Activated T-helper 1 cell treated with anti-CD3 and anti-CD28 coated beads, Interleukin-12 subunit alpha, Interleukin-12 subunit beta, Interleukin-2, Interleukin-4 antibody, amounts not matched to agents 30 ng/mL and 10 ng/mL and 1 ng/mL, durations not matched to agents 14 hours and 24 hours and 36 hours (primary cell): ENCODE results near the gene UTP3. TPM values are rescaled to one million over a fixed set of nuclear protein-coding genes. Genes with fewer than 3 reads are reported as not detected.
A peak's percentile ranks its signal among the peaks of the same experiment; 100 is the strongest.
"Not testable (repeated sequence)": the region's sequence is repeated elsewhere in the genome, so short reads cannot be mapped to it uniquely, and the experiment has no call there.

Source experiments
- DNase-seq: peaks from one replicate; pipeline ENCODE4 v3.0.0; 2021; ENCODE audit warnings: low spot score
- H3K27ac Mint-ChIP-seq: one replicate; pipeline ENCODE4 v1.8.0; 2021; ENCODE audit warnings: mild to moderate bottlenecking, mixed read lengths
- H3K27me3 Mint-ChIP-seq: one replicate; pipeline ENCODE4 v1.8.0; 2022; ENCODE audit warnings: mild to moderate bottlenecking, moderate library complexity, mixed read lengths; ENCODE audit not compliant: insufficient read depth
- H3K36me3 Mint-ChIP-seq: one replicate; pipeline ENCODE4 v1.8.0; 2021; ENCODE audit warnings: low read depth, mixed read lengths
- H3K4me1 Mint-ChIP-seq: one replicate; pipeline ENCODE4 v1.8.0; 2021; ENCODE audit warnings: low read depth, mixed read lengths
- H3K4me3 Mint-ChIP-seq: one replicate; pipeline ENCODE4 v1.8.0; 2021; ENCODE audit warnings: mild to moderate bottlenecking, moderate library complexity, mixed read lengths
- H3K9me3 Mint-ChIP-seq: one replicate; pipeline ENCODE4 v1.8.0; 2021; ENCODE audit warnings: mixed read lengths
- intact Hi-C: fragments of 100-400 bp; cut with micrococcal nuclease; formaldehyde crosslinking; loops from one replicate; pipeline ENCODE4 v1.15.1; 2024
- total RNA-seq: library from RNA; stranded (reverse); gene quantifications from 2 replicates; pipeline ENCODE4 v1.2.3, GENCODE V29; 2022

The UTP3 gene
- 51.5 and 52.8 TPM in 2 replicates for total RNA-seq

DNA sequence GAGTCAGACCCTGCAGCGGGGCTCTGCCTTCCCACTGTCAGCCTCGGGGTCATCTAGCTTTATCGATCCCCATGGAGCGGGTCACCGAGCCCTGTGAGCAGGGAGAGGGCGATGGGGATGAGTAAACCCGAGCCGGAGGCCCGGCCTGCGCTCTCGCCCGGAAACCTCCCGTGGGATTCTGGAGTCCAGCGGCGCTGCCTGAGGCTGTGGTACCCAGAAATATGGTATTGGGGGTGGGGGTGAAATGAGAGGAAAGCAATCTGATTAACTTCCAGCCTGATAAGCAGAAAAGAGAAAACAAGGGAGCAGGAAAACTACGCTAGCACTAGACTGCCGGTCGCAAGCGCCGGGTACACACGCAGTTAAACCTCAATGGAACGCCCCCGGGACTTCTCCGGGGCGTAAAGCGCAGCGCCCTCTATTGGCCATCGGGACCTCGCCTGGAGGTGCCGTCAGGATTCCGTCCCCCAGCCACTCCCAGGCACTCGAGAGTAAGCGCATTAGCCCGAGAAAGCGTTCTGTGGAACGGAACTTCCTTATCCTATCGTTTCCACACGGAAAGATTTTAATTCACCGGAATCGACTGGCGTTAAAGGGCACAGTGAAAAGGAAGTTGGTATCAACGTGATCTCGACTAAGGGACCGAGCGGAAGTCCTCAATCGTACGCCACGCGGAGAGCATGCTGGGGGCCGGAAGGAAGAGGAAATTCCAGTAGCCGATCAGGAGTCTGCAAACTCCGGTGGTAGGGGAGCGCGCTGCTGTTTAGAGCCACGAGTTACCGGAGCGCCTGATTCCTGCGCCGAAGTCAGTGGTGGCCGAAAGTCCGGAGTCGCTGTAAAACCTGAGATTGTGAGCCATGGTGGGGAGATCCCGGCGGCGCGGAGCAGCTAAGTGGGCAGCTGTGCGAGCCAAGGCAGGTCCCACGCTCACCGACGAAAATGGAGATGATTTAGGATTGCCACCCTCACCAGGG, at the start of gene UTP3:
Gene UTP3 (plus strand): TSS at position 712 of the 974 bp plus-strand sequence. CDS start 146 bp downstream, at position 858.
- H3K9me3 Mint-ChIP-seq, result no peaks in the 10 kb centered on the region
- peaks cover 33% of the 10 kb centered on the region for H3K4me1 Mint-ChIP-seq
- peaks cover 28% of the 10 kb centered on the region for H3K36me3 Mint-ChIP-seq
- H3K27ac Mint-ChIP-seq, result peak within 1 kb of the TSS; percentile 98
- peaks cover 2% of the 10 kb centered on the region for H3K27me3 Mint-ChIP-seq
- intact Hi-C loops, result loop anchor here (1.0 to 2.0 kb wide), 10 partner anchors 17 to 319 kb away; partner anchors contain the start of genes DCK, GRSF1 and MOB1B
- DNase-seq, result peak; percentile 88
- H3K4me3 Mint-ChIP-seq, result peak within 1 kb of the TSS; percentile 99

DNA sequence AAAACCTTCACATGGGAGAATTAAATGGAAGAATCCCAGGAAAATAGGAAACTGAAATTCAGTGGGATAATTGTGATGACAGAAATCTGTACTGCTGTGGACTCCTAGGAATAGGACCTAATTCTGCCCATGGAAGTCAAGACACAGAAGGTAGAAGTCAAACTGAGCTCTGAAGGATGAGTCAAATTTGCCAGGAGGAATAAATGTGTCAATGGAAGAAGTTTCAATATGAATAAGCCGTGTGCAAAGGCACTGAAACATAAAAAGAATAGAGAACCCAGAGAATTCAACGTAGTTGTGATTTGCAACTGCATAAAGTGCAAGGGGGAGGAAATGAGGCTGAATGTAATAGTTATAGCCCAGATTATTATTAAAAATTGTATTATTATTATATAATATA, 48.1 kb upstream of the UTP3 start:
- peak overlapping the region; percentile 74 for H3K27ac Mint-ChIP-seq
- H3K36me3 Mint-ChIP-seq, result no peaks in the 10 kb centered on the region
- no peak for DNase-seq
- H3K27me3 Mint-ChIP-seq, result peaks cover 2% of the 10 kb centered on the region
- peaks cover 6% of the 10 kb centered on the region for H3K4me1 Mint-ChIP-seq
- intact Hi-C loops, result no loop called here
- H3K9me3 Mint-ChIP-seq, result no peaks in the 10 kb centered on the region
- H3K4me3 Mint-ChIP-seq, result no peak overlapping the region

- H3K9me3 Mint-ChIP-seq, H3K4me1 Mint-ChIP-seq, H3K27ac Mint-ChIP-seq, DNase-seq, H3K4me3 Mint-ChIP-seq, H3K36me3 Mint-ChIP-seq: not testable (repeated sequence)
- intact Hi-C loops, result loop anchor here (10.0 kb wide), 1 partner anchor 534 kb away; no protein-coding TSS in a partner anchor
- peaks cover 17% of the 10 kb centered on the region for H3K27me3 Mint-ChIP-seq
Observed at GRCh38 chr4:70650741-70651140, 37.6 kb upstream of the UTP3 start.

GRCh38 chr4:70651864-70652506, 36.3 kb upstream of the UTP3 start:
- Mint-ChIP-seq H3K4me3 (no peak overlapping the region), H3K4me1 (peaks cover 4% of the 10 kb centered on the region), H3K27me3 (peaks cover 14% of the 10 kb centered on the region), H3K36me3 (no peaks in the 10 kb centered on the region), H3K9me3 (no peaks in the 10 kb centered on the region), H3K27ac (no peak overlapping the region)
- no peak for DNase-seq
- intact Hi-C loops, result loop anchor here (1.0 to 10.0 kb wide), 4 partner anchors 36 to 1061 kb away; partner anchors contain the start of gene UTP3

GRCh38 chr4:70654605-70655011, 33.7 kb upstream of the UTP3 start:
- no peaks in the 10 kb centered on the region for H3K9me3 Mint-ChIP-seq
- no peak overlapping the region for H3K4me3 Mint-ChIP-seq
- no peaks in the 10 kb centered on the region for H3K36me3 Mint-ChIP-seq
- H3K27ac Mint-ChIP-seq, result no peak overlapping the region
- peaks cover 17% of the 10 kb centered on the region for H3K27me3 Mint-ChIP-seq
- intact Hi-C loops, result loop anchor here (10.0 kb wide), 1 partner anchor 530 kb away; no protein-coding TSS in a partner anchor
- H3K4me1 Mint-ChIP-seq, result peaks cover 4% of the 10 kb centered on the region
- DNase-seq, result no peak

DNA sequence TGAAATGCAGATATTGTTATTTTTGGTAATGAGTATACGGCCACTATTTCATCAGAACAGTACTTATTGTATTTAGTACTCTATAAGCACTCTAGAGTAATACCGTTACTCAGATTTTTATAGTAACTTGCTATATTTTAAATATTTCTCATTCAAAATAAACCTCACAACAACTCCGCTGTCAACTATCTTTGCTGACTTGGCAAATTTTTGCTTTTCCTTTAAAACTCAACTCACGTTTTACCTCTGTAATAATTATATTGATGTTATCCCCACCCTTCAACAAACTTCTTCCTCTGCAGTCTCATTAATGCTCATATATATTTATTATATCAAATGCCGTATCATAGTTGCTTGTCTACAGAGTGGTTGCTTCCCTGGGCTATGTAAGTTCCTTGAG, 31.0 kb upstream of the UTP3 start:
- H3K4me1 Mint-ChIP-seq, result peaks cover 12% of the 10 kb centered on the region
- H3K27me3 Mint-ChIP-seq, result peaks cover 17% of the 10 kb centered on the region
- DNase-seq, result no peak
- H3K27ac Mint-ChIP-seq, result no peak overlapping the region
- intact Hi-C loops, result loop anchor here (10.0 kb wide), 1 partner anchor 527 kb away; no protein-coding TSS in a partner anchor
- no peaks in the 10 kb centered on the region for H3K36me3 Mint-ChIP-seq
- no peaks in the 10 kb centered on the region for H3K9me3 Mint-ChIP-seq
- no peak overlapping the region for H3K4me3 Mint-ChIP-seq

- H3K36me3 Mint-ChIP-seq, result no peaks in the 10 kb centered on the region
- H3K27me3 Mint-ChIP-seq, result peaks cover 19% of the 10 kb centered on the region
- H3K4me1 Mint-ChIP-seq, result peaks cover 12% of the 10 kb centered on the region
- no peaks in the 10 kb centered on the region for H3K9me3 Mint-ChIP-seq
- H3K4me3 Mint-ChIP-seq, result no peak overlapping the region
- intact Hi-C loops, result loop anchor here (10.0 kb wide), 1 partner anchor 526 kb away; no protein-coding TSS in a partner anchor
- H3K27ac Mint-ChIP-seq, result no peak overlapping the region
- no peak for DNase-seq
Observed at GRCh38 chr4:70658418-70658817, 29.9 kb upstream of the UTP3 start.

DNA sequence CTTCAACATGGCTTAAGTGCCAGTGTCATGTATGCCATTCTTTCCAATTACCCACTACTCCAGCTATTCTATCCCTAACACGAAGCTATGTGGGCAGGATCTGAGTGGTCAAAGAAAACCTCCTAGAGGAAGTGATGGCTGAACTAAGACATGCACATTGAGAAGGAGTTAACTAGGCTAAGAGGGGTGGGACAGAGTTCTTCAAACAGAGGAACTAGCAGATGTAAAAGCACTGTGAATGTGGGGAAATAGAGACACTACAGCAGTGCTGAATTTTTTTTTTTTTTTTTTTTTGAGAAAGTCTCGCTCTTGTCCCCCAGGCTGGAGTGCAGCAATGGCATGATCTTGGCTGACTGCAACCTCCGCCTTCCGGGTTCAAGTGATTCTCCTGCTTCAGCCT, 28.2 kb upstream of the UTP3 start:
- no peak for DNase-seq
- Mint-ChIP-seq H3K27ac (no peak overlapping the region), H3K4me1 (peaks cover 12% of the 10 kb centered on the region), H3K4me3 (no peak overlapping the region), H3K27me3 (peaks cover 8% of the 10 kb centered on the region), H3K36me3 (no peaks in the 10 kb centered on the region), H3K9me3 (no peaks in the 10 kb centered on the region)
- intact Hi-C loops, result no loop called here

GRCh38 chr4:70661309-70661922, 26.9 kb upstream of the UTP3 start:
- DNase-seq, H3K9me3 Mint-ChIP-seq, intact Hi-C loops, H3K4me3 Mint-ChIP-seq, H3K27ac Mint-ChIP-seq, H3K36me3 Mint-ChIP-seq, H3K27me3 Mint-ChIP-seq: not testable (repeated sequence)
- peaks cover 12% of the 10 kb centered on the region for H3K4me1 Mint-ChIP-seq

GRCh38 chr4:70666369-70666768, 22.0 kb upstream of the UTP3 start, which contains the start of gene JCHAIN:
JCHAIN (minus strand) TSS chr4:70666508; CDS start chr4:70666490, 18 bp downstream.
- no peak within 1 kb of the TSS for H3K4me3 Mint-ChIP-seq
- H3K36me3 Mint-ChIP-seq, result no peaks in the 10 kb centered on the region
- no peak for DNase-seq
- peaks cover 4% of the 10 kb centered on the region for H3K27me3 Mint-ChIP-seq
- H3K9me3 Mint-ChIP-seq, result no peaks in the 10 kb centered on the region
- H3K27ac Mint-ChIP-seq, result no peak within 1 kb of the TSS
- H3K4me1 Mint-ChIP-seq, result peaks cover 7% of the 10 kb centered on the region
- intact Hi-C loops, result no loop called here

DNA sequence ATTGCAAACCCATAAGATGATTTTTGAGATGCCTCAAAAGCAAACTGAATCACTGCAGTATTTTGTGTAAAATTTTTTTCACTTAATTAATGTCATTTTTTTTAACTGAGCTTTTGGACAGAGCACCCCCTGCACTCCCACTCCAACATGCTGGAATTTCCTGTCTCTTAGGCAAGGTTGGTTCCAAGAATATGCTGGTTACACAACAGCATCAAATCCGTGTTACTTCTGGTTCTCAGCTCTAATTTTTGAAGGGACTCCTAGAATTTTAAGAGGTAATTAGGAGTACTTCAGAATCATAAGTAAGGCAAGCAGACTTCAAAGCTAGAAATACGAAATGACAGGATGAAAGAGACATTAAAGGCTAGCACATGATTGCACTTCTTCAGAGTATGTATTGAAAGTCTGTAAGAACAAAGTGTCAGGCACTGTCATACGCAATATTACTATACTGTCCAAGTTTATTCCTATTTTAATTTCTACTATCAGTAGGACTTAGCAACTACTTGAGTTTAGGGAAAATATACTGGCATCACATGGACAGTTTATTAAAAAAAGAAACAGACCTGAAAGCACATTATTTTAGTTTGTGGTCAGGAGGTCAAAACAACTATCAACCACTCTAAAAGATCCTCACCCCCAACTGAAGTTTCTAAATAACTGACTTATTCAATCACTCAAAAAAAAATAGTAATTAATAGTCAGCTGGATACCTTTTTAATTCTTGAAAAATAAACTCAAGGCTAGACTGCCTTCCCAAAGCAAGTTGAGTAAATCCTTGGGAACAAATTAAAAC, 20.4 kb upstream of the UTP3 start:
- Mint-ChIP-seq H3K9me3 (no peaks in the 10 kb centered on the region), H3K4me3 (no peak overlapping the region), H3K27me3 (peaks cover 4% of the 10 kb centered on the region), H3K4me1 (no peaks in the 10 kb centered on the region), H3K36me3 (no peaks in the 10 kb centered on the region), H3K27ac (no peak overlapping the region)
- DNase-seq, result no peak
- intact Hi-C loops, result no loop called here
